ENCODE data around the gene NPAS4. TPM values are rescaled to one million over a fixed set of nuclear protein-coding genes. Genes with fewer than 3 reads are reported as not detected.
"Not testable (repeated sequence)": the region's sequence is repeated elsewhere in the genome, so short reads cannot be mapped to it uniquely, and the experiment has no call there.

The NPAS4 gene
- 0.84 TPM for polyA plus RNA-seq (2013, experiment 1 of 2; ENCODE audit: insufficient read length)
- 1.0 TPM for polyA plus RNA-seq (2013, experiment 2 of 2; ENCODE audit: insufficient read length)

- no peak for DNase-seq
Observed at GRCh38 chr11:66420671-66421476, at the start of gene NPAS4. TSS of gene NPAS4 (plus strand) at chr11:66421035. CDS start at chr11:66421180, 145 bp downstream.

GRCh38 chr11:66371627-66372415 lies 49.0 kb upstream of the NPAS4 start, which contains the start of gene SLC29A2:
TSS of gene SLC29A2 (minus strand) at chr11:66371760. CDS start at chr11:66371591, 169 bp downstream.
- DNase-seq: no peak

GRCh38 chr11:66373265-66373664 lies 47.6 kb upstream of the NPAS4 start:
- no peak for DNase-seq

GRCh38 chr11:66373690-66374287 lies 47.0 kb upstream of the NPAS4 start:
- not testable (repeated sequence) for DNase-seq

GRCh38 chr11:66380264-66380663 lies 40.6 kb upstream of the NPAS4 start:
- DNase-seq: not testable (repeated sequence)

- not testable (repeated sequence) for DNase-seq
Observed at GRCh38 chr11:66384316-66384715, 36.5 kb upstream of the NPAS4 start.

- peak; percentile 76 for DNase-seq
Observed at GRCh38 chr11:66386171-66387069, 34.4 kb upstream of the NPAS4 start.

- peak; percentile 66 for DNase-seq
Observed at GRCh38 chr11:66388780-66389386, 32.0 kb upstream of the NPAS4 start.

- no peak for DNase-seq
Observed at GRCh38 chr11:66391322-66391721, 29.5 kb upstream of the NPAS4 start.

- DNase-seq: no peak
Observed at GRCh38 chr11:66393954-66394353, 26.9 kb upstream of the NPAS4 start.

- no peak for DNase-seq
Observed at GRCh38 chr11:66407651-66408050, 13.2 kb upstream of the NPAS4 start.

GRCh38 chr11:66408488-66409214 lies 12.2 kb upstream of the NPAS4 start:
- peak; percentile 97 for DNase-seq

- no peak for DNase-seq
Observed at GRCh38 chr11:66409226-66409625, 11.6 kb upstream of the NPAS4 start.

GRCh38 chr11:66410191-66410590 lies 10.6 kb upstream of the NPAS4 start:
- no peak for DNase-seq

GRCh38 chr11:66411323-66411722 lies 9.5 kb upstream of the NPAS4 start:
- no peak for DNase-seq

GRCh38 chr11:66412110-66412509 lies 8.7 kb upstream of the NPAS4 start:
- DNase-seq: no peak

GRCh38 chr11:66413167-66413566 lies 7.7 kb upstream of the NPAS4 start:
- no peak for DNase-seq

- no peak for DNase-seq
Observed at GRCh38 chr11:66414120-66414934, 6.5 kb upstream of the NPAS4 start.

- DNase-seq: no peak
Observed at GRCh38 chr11:66415423-66415822, 5.4 kb upstream of the NPAS4 start.

- no peak for DNase-seq
Observed at GRCh38 chr11:66417000-66417399, 3.8 kb upstream of the NPAS4 start.
